ENCODE results near the gene ST3GAL4.
"Not testable (repeated sequence)": the region's sequence is repeated elsewhere in the genome, so short reads cannot be mapped to it uniquely, and the experiment has no call there.

The ST3GAL4 gene

DNA sequence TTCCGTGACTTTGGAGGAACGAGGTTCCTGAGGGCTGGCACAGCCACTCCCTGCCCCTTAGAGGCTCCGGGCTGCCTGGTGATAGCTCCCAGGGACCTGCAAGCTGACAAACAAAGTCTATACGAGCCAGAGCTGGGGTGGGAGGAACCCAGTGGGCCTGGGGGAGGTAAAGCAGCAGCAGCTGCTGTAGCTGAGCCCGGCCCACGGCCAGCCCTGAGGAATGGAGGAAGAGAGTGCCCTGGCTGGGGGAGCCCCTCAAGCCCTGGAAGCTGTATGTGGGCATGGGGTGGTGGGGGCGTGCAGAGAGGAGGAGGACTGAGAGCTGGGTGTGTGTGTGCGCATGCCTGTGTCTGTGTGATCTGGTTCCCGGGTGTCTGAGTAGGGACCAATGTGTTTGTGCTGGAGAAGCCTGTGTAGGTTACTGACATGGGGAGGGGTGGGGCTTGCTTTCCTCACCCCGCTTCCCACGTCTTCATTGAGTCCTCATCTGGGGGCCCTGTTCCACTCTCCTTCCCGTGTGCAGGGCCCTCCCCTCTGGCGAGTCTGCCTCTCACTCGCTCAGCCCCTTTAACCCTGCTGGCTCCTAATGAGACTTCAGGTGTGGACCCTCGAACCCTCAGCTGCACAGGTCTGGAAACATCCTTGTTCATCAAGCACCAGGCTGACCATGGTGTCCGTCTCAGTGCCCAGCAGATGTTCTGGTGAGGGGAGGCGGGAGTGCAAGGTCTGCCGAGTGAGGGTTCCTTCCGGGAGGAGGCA, 10.8 kb downstream of the ST3GAL4 start:
- DNase-seq = no peak

DNA sequence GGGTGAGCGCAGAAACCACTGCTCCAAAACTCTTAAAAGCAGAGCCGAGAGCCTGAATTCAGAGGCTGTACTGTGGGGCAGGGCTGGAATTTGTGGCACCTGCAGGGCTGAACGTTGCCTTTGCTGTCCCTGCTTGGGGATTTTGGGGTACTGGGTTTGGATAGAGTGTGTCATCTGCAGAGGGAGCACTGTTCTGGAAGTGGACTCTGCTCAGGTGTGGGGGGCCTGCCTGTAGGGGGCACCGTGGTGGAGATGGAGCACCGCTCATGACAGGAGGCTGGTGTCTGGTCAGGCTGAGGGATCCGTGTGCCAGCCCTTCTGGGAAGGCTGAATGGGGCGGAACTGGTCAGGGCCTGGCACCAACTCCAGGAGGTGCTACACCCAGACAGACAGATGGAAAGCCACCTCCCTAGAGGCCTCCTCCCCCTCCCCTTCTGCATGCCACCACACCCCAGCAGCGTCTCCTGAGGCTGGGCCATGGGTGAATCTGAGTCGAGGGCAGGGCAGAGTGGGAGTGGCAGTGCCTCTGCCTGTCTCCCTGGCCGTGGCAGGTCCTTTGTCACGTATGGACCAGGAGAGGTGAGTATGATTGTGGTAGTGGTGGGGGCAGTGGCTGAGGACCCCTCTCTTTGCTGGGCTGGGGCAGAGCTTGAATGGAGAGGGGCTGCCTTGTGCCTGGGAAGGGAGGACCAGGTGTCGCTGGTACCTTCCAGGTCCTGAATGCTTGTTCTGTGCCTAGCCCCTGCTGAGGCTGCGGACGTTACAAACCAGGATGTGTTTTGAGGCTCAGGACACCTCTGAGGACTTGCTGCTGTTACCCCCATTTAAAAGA, 11.6 kb downstream of the ST3GAL4 start:
- DNase-seq = not testable (repeated sequence)

DNA sequence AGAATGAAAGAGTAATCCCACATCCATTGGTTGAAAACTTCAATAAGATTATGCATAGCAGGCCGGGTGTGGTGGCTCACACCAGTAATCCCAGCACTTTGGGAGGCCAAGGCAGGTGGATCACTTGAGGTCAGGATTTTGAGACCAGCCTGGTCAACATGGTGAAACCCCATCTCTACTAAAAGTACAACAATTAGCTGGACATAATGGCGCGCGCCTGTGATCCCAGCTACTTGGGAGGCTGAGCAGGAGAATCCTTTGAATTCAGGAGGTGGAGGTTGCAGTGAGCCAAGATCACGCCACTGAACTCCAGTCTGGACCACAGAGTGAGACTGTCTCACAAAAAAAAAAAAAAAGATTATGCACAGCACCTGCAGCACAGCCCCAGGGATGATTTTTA, 12.3 kb downstream of the ST3GAL4 start:
- DNase-seq = not testable (repeated sequence)

DNA sequence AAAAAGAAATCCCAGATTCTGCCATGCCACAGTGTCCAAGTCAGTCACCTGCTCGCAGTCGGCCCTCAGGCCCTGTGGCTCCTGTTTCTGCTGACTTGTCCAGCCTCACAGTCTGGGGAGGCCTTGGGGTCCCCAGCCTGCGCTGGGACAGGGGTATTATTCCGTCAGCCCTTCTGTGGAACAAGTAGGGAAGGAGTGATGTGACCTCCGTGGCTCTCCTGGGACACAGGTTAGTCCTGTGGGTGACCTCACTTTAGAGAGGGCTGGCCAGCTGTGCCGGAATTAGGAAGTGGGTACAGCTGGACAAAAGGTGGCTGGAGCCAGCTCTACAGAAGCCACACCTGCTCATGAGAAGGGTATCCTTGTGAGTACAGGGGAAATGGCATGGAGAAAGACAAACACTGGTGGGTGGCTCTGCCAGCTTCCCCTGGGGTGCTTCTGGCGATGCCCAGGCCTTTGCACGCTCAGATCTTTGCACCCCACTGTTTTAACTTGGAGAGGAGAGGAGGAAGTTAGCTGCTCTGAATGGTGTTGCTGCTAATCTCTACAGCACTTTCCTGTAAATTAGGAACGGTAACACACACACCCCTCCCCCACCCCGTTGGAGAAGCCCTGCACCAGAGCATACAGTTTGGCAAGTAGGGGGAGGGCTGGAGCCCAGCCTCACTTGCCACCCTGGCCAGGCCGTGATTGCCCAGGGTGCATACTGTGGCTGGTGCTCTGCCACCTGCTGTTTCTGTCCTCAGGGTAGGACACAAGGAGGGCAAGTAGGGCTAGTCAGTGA, 13.0 kb downstream of the ST3GAL4 start:
- DNase-seq = not testable (repeated sequence)

DNA sequence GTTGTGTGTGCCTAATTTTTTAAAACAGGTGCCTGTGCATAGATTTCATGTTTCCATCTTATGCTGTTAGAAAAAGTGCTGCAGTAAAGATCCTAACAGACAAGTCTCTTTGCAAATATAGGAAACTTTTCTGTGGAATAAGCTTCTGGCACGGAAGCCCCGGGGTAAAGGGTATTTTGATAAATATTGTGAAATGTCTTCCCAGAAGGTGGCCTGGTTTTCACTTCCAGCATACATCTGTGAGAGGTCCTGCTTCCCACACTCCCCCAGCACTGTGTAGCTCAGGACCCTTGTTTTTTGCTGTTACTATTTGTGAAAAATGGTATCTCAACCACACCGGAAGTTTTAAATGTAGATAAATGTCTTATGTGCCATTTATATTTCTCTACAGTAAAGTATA, 14.5 kb downstream of the ST3GAL4 start:
- DNase-seq = no peak

DNA sequence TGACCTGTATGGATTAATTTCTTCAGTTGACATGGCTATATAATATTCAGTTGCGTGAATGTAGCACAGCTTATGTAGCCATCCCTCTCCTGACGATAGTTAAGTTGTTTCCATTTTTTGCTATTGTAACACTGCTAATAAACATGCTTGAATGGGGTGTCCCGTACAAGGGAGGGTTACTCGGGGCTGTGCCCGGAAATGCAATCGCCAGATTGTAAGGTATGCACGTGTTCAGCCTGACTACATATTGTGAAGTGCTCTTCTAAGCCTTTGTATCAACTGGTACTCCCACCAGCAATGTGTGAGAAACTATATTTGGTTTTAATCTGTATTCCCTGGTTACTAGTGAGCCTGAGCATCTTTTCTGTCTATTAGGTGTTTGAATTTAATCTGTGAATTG, 16.1 kb downstream of the ST3GAL4 start:
- DNase-seq = no peak

DNA sequence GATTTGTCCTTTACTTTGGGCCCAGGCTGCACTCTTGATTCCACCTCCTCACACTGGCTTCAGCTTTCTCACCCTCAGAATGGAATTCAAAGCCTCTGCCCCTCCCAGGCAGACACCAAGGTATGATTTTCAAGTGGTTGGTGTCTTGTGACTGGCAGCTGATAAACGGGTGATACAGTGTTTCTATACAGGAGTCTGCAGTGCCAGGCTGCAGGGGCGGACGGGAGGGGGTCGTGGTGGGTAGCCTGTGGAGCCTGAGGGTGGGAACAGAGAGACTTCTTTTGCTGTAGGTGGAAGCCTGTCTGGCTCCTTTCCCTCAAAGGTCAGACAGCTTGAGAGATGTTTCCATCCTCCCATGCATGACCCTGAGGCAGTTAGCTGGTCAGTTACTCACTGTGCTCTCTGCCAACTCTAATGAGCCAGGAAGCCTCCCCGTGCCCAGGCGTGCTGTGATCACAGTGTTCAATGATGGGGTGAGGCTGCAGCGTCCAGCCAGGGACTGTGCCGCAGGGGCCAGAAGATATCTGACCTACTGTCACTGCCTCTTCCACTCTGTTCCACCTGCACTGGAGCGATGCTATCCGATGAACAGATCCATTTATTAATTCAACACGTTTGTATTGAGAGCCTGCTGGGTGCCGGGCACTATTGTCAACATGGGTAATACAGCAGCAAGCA, 18.0 kb downstream of the ST3GAL4 start:
- not testable (repeated sequence) for DNase-seq

DNA sequence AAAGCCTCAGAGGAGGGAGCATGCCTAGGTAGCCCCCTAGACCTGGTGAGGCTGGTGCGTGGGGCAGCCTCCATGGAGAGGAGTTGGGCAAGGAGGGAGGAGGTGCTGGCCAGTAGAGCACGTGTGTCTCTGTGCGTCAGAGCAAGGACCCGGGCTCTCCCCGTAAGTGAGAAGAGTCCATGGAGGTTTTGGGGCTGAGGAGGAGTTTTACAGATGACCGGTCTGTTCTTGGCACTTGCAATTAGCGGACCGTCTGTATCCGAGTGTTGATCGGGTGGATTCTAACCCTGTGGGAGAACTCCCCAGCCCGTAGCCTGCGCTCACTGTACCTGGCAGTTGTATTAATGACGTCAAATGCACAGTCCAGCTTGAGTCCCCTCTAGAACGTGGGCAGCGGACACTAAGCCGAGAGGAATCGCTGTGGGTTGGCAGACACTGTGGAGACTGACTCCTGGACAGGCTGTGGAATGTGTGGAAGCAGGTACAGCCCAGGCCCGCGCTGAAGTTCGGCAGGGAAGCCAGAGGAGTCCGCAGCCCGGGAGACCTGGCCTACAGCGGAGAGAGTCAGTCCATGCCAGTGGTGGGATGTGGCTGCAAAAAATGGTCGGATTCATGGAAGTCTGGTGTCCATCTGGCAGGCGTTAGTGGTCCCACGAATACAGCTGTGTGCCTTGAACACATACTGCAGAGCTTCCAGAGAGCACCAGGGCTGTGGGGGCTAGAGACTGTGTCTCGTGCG, 19.2 kb downstream of the ST3GAL4 start:
- not testable (repeated sequence) for DNase-seq

DNA sequence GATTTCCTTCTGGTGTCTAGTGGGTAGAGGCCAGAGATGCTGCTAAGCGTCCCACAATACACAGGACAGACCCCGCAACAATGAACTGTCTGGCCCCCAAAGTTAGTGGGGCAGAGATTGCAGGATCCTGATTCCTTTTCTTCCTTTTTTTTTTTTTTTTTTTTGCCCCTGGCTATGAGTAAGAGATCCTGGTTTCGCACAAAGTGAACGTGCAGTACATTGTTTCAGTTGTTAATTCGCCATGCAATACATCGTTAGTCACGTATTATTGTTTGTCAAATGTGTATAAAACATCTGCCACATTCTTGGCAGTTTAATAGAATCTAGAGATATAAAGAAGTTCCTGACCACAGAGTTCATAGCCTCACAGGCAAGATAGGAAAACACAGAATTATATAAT, 20.2 kb downstream of the ST3GAL4 start:
- DNase-seq = no peak

DNA sequence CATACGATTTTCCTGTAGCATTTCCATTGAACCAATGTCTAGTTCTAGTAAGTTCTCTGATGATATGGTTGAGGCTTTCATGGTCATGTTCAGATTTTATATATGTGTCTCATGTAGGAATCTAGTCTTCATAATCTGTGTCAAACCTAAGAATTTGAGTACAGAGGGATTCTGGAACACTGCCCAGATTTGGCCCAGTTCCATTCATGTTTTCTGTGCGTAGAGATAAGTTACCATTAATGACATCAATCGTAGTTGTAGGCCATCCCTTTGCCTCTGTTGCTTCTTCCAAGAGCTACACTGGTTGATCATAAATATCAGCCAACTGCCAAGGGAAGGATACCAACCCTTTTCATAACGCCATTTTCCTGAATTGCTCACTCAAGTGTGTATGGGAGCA, 23.3 kb downstream of the ST3GAL4 start:
- no peak for DNase-seq

DNA sequence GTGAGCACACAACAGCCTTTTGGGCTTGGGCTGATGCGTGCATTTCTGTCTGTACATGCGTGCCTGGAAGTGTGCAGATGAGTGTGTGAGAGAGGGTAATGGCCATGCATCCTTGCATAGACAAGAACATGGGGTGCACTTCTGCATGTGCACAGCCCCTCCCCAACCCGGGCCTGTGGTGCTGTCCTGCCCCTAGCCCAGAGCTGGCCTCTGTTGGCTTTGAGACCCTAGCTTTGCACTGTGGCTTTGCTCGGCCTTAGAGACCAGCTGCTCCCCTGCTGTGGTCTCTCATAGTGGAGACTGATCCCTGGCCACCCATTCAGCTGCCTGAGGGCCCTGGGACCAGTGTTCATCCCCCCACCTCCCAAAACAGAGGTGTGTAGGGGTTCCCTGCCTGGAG, 25.4 kb downstream of the ST3GAL4 start:
- DNase-seq = no peak

DNA sequence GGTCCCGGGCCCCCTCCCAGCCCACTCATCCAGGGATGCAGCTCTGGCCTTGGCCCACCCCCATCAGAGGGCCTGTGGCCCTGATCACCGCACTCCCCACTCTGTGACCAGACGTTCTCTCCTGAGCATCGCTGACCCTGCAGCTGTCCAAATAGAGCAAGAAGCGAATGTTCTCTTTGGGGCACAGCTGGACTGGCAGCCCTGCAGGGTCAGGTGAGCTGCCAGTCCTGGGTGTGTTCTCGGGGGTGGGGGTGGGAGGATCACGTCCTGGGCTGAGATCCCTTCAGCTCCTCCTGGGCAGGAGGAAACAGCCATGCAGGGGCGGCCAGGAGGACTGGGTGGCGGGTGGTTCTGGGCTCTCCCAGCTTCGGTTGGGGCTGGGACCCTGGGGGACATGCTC, 26.5 kb downstream of the ST3GAL4 start:
- DNase-seq = not testable (repeated sequence)

DNA sequence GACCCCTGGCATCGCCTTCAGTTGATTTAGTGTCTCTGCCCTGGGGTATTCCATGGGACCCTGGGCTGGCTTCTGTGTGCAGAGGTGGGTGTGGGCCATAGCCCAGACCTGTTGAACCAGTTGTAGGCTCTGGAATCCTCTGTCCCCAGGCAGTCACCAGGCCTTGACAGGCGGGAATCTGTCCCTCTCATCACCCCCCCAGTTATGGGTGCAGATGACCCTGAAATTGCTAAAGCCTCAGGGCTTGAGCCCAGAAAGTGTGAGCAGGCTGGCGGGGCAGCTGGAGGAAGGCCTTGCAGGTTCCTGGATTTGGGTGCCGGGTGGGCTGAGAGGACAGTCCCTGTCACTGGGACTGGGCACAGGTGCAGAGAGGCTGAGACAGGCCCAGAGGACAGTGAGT, 27.2 kb downstream of the ST3GAL4 start:
- DNase-seq = not testable (repeated sequence)

DNA sequence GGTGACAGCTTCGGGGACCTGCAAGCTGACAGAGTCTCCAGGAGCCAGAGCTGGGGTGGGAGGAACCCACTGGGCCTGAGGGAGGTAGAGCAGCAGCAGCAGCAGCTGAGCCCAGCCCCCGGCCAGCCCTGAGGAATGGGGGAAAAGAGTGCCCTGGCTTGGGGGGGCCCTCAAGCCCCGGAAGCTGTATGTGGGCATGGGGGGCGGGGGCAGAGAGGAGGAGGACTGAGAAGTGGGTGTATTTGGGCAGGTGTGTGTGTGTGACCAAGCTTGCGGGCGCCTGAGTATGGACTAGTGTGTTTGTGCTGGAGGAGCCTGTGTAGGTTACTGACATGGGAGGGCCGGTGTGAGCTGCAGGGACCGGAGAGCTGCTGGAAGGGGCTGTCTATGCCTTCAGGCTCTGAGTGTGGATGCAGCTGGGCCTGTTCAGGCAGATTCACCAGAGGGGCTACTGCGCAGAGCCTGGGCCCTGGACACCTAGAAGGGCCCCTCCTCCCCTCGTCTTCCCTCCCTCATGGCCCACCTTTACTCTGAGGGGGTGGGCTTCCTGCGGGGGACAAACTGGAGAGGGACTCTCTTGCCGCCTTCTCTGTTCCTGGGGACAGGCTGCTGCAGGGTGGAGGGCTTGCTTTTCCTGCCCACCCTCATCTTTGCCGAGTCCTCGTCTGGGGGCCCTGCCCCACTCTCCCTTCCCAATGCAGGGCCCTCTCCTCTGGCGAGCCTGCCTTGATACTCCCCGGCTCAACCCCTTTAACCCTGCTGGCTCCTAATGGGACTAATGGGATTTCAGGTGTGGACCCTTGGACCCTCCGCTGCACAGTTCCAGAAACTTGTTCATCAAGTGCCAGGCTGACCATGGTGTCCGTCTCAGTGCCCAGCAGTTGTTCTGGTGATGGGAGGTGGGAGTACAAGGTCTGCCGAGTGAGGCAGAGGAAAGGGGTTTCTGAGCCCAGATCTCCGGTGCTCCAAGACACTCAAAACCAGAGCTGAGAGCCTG, 28.2 kb downstream of the ST3GAL4 start:
- DNase-seq = no peak

DNA sequence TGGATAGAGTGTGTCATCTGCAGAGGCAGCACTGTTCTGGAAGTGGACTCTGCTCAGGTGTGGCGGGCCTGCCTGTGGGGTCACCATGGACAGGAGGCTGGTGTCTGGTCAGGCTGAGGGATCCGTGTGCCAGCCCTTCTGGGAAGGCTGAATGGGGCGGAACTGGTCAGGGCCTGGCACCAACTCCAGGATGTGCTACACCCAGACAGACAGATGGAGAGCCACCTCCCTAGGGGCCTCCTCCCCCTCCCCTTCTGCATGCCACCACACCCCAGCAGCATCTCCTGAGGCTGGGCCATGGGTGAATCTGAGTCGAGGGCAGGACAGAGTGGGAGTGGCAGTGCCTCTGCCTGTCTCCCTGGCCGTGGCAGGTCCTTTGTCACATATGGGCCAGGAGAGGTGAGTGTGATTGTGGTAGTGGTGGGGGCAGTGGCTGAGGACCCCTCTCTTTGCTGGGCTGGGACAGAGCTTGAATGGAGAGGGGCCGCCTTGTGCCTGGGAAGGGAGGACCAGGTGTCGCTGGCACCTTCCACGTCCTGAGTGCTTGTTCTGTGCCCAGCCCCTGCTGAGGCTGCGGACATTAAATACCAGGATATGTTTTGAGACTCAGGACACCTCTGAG, 29.1 kb downstream of the ST3GAL4 start:
- DNase-seq = no peak

DNA sequence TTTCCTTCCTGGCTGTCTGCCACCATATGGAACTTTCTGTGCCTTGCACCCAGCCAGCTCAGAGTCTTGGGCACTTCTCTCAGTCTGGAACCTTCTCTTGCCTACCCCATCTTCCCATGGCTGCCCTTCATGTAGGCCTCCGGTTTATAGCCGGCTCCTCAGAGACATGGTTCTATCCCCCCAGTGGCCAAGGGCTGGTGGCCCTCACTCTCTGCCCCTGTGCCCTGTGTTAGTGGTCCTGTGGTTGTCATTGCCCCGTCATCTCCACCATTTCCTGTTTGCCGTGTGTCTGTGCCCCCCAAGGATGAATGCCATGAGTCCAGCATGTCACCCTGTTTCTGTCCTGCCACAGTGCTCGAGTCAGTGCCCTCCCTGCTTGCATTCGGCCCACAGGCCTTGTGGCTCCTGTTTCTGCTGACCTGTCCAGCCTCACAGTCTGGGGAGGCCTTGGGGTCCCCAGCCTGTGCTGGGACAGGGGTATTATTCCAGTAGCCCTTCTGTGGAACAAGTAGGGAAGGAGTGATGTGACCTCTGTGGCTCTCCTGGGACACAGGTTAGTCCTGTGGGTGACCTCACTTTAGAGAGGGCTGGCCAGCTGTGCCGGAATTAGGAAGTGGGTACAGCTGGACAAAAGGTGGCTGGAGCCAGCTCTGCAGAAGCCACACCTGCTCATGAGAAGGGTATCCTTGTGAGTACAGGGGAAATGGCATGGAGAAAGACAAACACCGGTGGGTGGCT, 30.7 kb downstream of the ST3GAL4 start:
- DNase-seq = no peak

DNA sequence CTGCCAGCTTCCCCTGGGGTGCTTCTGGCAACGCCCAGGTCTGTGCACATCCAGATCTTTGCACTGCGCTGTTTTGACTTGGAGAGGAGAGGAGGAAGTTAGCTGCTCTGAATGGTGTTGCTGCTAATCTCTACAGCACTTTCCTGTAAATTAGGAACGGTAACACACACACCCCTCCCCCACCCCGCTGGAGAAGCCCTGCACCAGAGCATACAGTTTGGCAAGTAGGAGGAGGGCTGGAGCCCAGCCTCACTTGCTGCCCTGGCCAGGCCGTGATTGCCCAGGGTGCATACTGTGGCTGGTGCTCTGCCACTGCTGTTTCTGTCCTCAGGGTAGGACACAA, 31.2 kb downstream of the ST3GAL4 start:
- DNase-seq = not testable (repeated sequence)

DNA sequence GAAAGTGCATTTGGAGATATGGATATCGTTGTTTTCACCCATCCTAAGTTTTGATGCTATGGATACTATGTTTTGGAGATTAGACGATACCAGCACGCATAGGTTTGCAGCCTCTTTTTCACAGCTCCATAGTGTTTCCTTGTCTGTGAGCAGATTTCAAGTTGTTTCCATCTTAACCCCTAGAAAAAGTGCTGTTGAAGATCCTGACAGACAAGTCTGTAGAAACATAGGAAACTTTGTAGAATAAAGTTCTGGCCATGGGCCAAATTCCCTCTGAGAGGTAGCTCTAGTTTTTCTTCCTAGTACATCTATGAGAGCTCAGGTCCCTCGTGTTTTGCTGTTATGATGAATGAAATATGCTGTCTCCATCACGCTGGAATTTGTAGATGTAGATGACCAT, 32.4 kb downstream of the ST3GAL4 start:
- no peak for DNase-seq

DNA sequence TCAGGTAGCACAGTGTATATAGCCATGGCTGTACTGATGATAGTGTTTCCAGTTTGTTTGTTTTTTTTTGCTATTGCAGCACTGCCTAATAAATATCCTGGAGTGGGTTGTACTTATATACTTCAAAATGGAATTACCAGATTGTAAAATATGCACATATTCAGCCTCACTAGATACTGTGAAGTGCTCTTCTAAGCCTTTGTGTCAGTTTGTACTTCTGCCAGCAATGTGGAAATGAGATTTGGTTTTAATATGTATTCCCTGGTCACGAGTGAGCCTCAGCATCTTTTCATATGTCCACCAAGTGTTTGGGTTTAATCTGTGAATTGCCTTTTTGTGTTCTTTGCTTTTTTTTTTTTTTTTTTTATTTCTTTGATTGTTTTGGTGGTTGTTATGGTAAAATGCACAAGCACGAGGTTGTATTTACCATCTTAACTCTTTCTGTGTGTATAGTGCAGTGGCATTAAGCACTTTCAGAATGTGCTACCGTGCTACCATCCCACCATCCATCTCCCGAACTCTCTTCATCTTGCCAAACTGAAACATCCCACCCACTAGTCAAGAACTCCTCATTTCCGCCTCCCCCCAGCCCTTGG, 34.9 kb downstream of the ST3GAL4 start:
- DNase-seq = no peak

All from 8988T (cell line).